BLaER1 treated with 17β-estradiol and CSF1 and Interleukin-3, amounts not matched to agents 10 nM and 100 nM (cell line): ENCODE data around the gene MGAT5.

Experiments
- H3K27ac ChIP-seq, 11 experiments: shearing (Covaris generic); formaldehyde crosslinking; 2 replicates each; pipeline ENCODE4 v1.8.1; 2022
- H3K27me3 ChIP-seq, 11 experiments: shearing (Covaris generic); formaldehyde crosslinking; 2 replicates each; pipeline ENCODE4 v1.8.1; 2022
- H3K36me3 ChIP-seq, 11 experiments: shearing (Covaris generic); formaldehyde crosslinking; 2 replicates each; pipeline ENCODE4 v1.8.1; 2022
- H3K4me1 ChIP-seq, 10 experiments: shearing (Covaris generic); formaldehyde crosslinking; 2 replicates each; pipeline ENCODE4 v1.8.1; 2022
- H3K4me2 ChIP-seq, 11 experiments: shearing (Covaris generic); formaldehyde crosslinking; 2 replicates each; pipeline ENCODE4 v1.8.1; 2022
- H3K4me3 ChIP-seq, 10 experiments: shearing (Covaris generic); formaldehyde crosslinking; 2 replicates each; pipeline ENCODE4 v1.8.1; 2022
- H3K9ac ChIP-seq, 11 experiments: shearing (Covaris generic); formaldehyde crosslinking; 2 replicates each; pipeline ENCODE4 v1.8.1; 2022
- H3K9me3 ChIP-seq, 11 experiments: shearing (Covaris generic); formaldehyde crosslinking; replicated peaks in 1 of 11; 2 replicates each; pipeline ENCODE4 v1.8.1; 2022
- H4K20me1 ChIP-seq, 11 experiments: shearing (Covaris generic); formaldehyde crosslinking; 2 replicates each; pipeline ENCODE4 v1.8.1; 2022
- Cebpa-rat ChIP-seq, 11 experiments: shearing (Covaris generic); IDR thresholded peaks; 2 replicates each; pipeline ENCODE4 v1.8.1; 2022

MGAT5 gene

DNA sequence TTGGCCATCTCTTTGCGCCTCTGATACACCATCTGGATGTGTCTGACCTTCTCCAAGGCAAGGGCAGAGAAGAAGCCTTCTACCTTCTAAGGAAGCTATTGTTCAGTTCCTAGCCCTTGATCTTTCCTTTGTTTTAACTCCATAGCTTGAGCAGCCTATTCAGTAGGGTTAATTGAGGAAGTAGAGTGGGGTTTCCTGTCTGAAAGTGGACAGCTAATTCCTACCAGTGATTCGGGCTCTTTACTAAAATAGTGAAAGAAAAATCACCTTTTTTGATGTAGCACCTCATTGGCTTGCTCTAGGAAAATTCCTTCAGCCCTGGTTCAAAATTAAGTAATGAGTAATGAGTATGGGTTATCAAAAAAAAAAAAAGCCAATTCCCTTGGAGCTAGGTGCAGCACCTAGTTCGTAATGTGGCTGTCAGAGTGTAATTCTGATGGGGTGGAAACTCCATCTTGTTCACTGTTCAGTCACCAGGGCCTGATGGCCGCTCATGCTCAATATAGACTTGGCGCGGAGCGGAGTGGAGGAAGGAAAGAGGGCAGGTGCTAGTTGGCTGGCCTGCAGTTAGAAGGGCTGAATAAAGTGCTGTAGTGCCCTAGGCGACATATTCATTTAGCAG lies 2.9 kb upstream of the MGAT5 start:
- Histone ChIP-seq H3K9ac (peak overlapping the region in 2 of 11 experiments; percentile 10 to 18; a peak in 1 of 22 replicates), H3K27ac (peak overlapping the region in 9 of 11 experiments; percentile 24 to 61 (median 40); a peak in 15 of 22 replicates), H4K20me1 (peaks cover 0 to 98% (median 35%) of the 10 kb centered on the region in 11 experiments; a peak in 15 of 22 replicates), H3K9me3 (no peaks in the 10 kb centered on the region), H3K27me3 (no peaks in the 10 kb centered on the region), H3K4me3 (no peak overlapping the region; a peak in 1 of 20 replicates), H3K36me3 (peaks cover 22 to 58% (median 31%) of the 10 kb centered on the region in 11 experiments), H3K4me2 (peak overlapping the region; percentile 71 to 93 (median 84)), H3K4me1 (peaks cover 83 to 97% (median 90%) of the 10 kb centered on the region in 10 experiments)
- TF ChIP-seq Cebpa-rat (IDR thresholded peaks at IDR 0.05) = no peak

DNA sequence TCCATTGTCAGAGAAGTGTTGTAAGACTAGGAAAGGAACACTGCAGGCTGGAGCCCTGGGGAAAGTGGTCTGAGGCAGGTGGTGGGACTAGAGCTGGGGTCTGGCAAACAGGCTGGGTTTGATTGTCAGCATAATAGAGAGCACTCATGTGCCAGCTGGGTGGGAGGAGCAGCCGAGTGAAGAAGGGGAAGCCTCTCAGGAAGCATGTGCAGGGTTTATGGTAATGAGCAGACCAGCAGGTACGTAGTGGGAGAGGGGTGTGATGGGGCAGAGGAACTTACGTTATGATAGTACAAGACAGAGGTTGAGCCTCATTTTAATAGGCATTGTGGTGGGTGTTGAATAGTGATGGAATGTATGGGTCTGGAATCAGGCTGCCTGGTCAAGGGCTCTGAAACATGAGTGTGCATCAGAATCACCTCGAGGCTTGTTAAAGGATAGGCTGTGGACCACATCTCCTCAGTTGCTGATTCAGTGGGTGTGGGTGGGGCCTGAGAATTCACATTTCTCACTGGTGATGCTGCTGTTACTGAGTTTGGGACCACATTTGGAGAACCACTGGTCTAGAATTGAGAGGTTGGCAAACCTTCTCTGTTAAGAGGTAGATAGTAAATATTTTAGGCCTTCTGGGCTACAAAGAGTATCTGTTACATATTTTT lies 1.7 kb upstream of the MGAT5 start:
- no peak overlapping the region for H3K9ac ChIP-seq
- no peak for TF ChIP-seq Cebpa-rat (IDR thresholded peaks at IDR 0.05)
- H3K4me3 ChIP-seq = no peak overlapping the region
- peaks cover 73 to 97% (median 86%) of the 10 kb centered on the region in 10 experiments for H3K4me1 ChIP-seq
- H3K36me3 ChIP-seq = peaks cover 22 to 70% (median 39%) of the 10 kb centered on the region in 11 experiments
- H3K27me3 ChIP-seq = no peaks in the 10 kb centered on the region
- H3K27ac ChIP-seq = 0 out of 22 replicates have a peak overlapping the region, but pooled peaks of 1 of the 11 experiments have one; percentile 23
- H3K4me2 ChIP-seq = peak overlapping the region; percentile 50 to 93 (median 84)
- peaks cover 0 to 98% (median 31%) of the 10 kb centered on the region in 11 experiments; a peak in 14 of 22 replicates for H4K20me1 ChIP-seq
- H3K9me3 ChIP-seq = no peaks in the 10 kb centered on the region

DNA sequence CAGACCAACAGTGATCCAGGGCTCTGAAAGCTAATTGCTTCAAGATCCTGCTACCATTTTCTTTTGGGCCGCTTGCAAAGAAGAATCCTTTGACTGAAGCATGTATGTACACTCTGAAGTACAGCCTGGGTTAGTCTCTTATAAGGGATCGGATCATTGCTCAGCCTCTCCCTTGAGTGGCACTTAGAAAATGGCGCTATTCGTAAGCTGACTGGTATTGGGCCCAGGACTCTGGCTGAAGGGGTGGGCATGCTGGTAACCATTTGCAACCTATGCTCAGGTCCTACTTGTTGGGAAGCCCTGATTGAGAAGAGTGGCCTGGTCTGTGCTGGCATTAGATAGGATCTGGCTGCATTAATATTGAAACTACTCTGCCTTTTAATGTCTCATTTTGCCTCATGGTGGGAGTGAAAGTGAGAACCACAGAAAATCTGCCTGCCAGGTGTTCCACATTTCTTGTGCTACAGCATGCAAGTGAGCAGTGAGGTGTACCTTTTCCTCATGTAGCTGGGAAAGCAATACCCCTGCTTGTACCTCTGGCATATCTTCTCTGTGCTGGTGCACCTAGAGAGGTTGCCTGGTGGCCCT lies 661 bp upstream of the MGAT5 start:
- Histone ChIP-seq H3K4me2 (peak overlapping the region; percentile 50 to 93 (median 84); a peak in 21 of 22 replicates), H3K9me3 (no peaks in the 10 kb centered on the region), H3K4me1 (peaks cover 73 to 97% (median 86%) of the 10 kb centered on the region in 10 experiments), H3K27me3 (no peaks in the 10 kb centered on the region), H3K4me3 (no peak overlapping the region), H3K9ac (no peak overlapping the region), H3K36me3 (peaks cover 22 to 78% (median 41%) of the 10 kb centered on the region in 11 experiments), H3K27ac (peak overlapping the region in 1 of 11 experiments; percentile 23; a peak in 1 of 22 replicates), H4K20me1 (peaks cover 0 to 98% (median 41%) of the 10 kb centered on the region in 11 experiments; a peak in 15 of 22 replicates)
- no peak for TF ChIP-seq Cebpa-rat (IDR thresholded peaks at IDR 0.05)

DNA sequence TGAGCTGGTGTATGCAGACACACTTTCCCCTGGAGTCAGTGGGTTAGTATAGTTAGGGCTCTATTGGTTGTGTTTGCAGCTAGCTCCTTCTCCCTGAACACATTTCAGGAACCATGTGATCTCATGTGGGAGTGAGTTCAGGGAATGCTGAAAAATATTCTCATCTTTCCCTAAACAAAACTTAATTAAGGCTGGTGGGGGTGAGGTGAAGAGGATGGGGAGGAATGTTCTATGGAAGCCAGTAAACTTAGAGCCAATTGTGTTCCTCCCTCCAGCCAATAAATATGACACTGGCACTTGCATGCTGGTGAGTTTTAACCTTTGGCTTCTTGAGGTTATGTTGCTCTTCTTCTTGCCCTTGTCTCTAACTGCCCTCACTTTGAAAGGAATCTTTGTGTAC lies 952 bp downstream of the MGAT5 start:
- TF ChIP-seq Cebpa-rat (IDR thresholded peaks at IDR 0.05) = no peak
- H3K27me3 ChIP-seq = no peaks in the 10 kb centered on the region
- H3K9ac ChIP-seq = no peak overlapping the region
- no peaks in the 10 kb centered on the region for H3K9me3 ChIP-seq
- peaks cover 14 to 98% (median 54%) of the 10 kb centered on the region in 11 experiments; a peak in 17 of 22 replicates for H4K20me1 ChIP-seq
- peaks cover 73 to 97% (median 86%) of the 10 kb centered on the region in 10 experiments for H3K4me1 ChIP-seq
- H3K36me3 ChIP-seq = peaks cover 25 to 84% (median 51%) of the 10 kb centered on the region in 11 experiments
- no peak overlapping the region for H3K4me3 ChIP-seq
- H3K27ac ChIP-seq = no peak overlapping the region
- peak overlapping the region in 4 of 11 experiments; percentile 20 to 84 (median 39); a peak in 4 of 22 replicates for H3K4me2 ChIP-seq

DNA sequence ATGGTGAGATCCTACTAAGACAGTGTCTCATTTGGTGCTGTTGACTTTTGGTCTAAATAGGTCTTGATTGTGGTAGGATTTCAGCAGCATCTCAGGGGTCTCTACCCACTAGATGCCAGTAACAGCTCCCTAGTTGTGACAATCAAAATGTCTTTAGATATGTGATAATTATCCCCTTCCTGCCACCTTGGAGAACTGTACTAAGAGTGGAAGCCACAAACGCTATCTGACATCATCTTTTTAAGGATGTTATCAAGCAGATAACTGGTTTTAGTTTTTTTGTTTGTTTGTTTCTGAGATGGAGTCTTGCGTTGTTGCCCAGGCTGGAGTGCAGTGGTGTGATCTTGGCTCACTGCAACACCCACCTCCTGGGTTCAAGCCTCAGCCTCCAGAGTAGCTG lies 3.1 kb downstream of the MGAT5 start:
- Histone ChIP-seq H3K9me3 (no peaks in the 10 kb centered on the region), H3K27ac (0 out of 22 replicates have a peak overlapping the region, but pooled peaks of 1 of the 11 experiments have one; percentile 3), H3K27me3 (no peaks in the 10 kb centered on the region), H3K36me3 (peaks cover 25 to 89% (median 57%) of the 10 kb centered on the region in 11 experiments), H4K20me1 (peaks cover 13 to 98% (median 47%) of the 10 kb centered on the region in 11 experiments; a peak in 19 of 22 replicates), H3K4me1 (peaks cover 73 to 97% (median 86%) of the 10 kb centered on the region in 10 experiments), H3K4me2 (peak overlapping the region in 8 of 11 experiments; percentile 58 to 78 (median 69); a peak in 14 of 22 replicates), H3K9ac (no peak overlapping the region), H3K4me3 (no peak overlapping the region)
- no peak for TF ChIP-seq Cebpa-rat (IDR thresholded peaks at IDR 0.05)

DNA sequence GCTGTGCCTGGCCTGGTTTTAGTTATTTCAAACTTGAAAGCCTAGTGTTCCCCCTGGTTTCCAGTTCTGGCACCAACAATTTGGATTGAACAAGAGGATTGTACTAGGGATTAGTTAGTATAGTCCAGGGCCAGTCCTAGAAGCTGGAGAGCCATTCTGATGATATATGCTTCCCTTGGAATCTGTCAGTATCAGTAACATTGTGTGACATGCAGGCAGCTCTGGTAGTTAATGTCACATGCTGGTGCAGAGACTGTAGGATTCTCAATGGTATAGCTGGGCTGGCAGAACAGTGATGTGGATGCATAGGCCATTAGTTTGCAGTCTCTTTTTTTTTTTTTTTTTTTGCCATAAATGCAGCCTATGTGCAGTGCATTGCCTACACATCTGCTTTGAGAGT lies 3.6 kb downstream of the MGAT5 start:
- Histone ChIP-seq H3K27ac (0 out of 22 replicates have a peak overlapping the region, but pooled peaks of 1 of the 11 experiments have one; percentile 3), H3K9me3 (no peaks in the 10 kb centered on the region), H3K9ac (no peak overlapping the region), H4K20me1 (peaks cover 10 to 98% (median 45%) of the 10 kb centered on the region in 11 experiments; a peak in 19 of 22 replicates), H3K4me1 (peaks cover 72 to 97% (median 86%) of the 10 kb centered on the region in 10 experiments), H3K36me3 (peaks cover 25 to 88% (median 55%) of the 10 kb centered on the region in 11 experiments), H3K4me3 (no peak overlapping the region), H3K4me2 (peak overlapping the region in 10 of 11 experiments; percentile 54 to 78 (median 69); a peak in 20 of 22 replicates), H3K27me3 (no peaks in the 10 kb centered on the region)
- no peak for TF ChIP-seq Cebpa-rat (IDR thresholded peaks at IDR 0.05)

DNA sequence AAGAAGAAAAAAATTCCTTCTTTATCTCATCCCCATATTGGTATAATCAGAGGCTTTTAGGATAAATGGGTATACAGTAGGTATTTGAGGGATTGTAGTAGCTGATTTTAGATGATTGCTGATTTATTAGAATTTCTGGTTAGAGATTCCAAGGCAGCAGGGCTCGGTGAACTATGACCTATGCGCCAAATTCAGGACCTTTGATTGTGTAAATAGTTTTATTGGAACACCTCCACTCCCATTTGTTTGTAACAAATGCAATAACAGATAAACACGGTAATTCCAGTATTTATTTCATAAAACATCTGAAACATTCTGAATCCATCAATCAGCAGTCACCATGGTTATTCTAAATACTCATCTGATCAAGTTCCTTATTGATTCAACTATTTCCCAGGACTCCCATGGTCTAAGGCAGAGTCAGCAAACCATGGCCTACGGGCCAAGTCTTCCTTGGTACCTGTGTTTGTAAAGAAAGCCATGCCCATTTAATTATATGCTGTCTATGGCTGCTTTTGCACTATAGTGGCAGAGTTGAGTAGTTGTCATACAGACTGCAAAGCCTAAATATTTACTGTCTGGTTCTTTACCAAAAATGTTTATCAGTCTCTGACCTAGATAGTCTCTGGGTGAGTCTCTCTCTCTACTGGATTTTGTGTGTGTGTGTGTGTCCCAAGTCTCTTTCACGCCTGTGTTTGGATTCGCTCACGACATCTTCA lies 4.3 kb downstream of the MGAT5 start:
- Histone ChIP-seq H4K20me1 (peaks cover 12 to 98% (median 49%) of the 10 kb centered on the region in 11 experiments; a peak in 19 of 22 replicates), H3K9ac (no peak overlapping the region), H3K4me1 (peaks cover 66 to 97% (median 85%) of the 10 kb centered on the region in 10 experiments), H3K4me2 (peak overlapping the region; percentile 52 to 78 (median 69); a peak in 21 of 22 replicates), H3K27me3 (no peaks in the 10 kb centered on the region), H3K27ac (peak overlapping the region in 2 of 11 experiments; percentile 19 to 63; a peak in 2 of 22 replicates), H3K4me3 (no peak overlapping the region), H3K9me3 (no peaks in the 10 kb centered on the region), H3K36me3 (peaks cover 22 to 88% (median 49%) of the 10 kb centered on the region in 11 experiments)
- no peak for TF ChIP-seq Cebpa-rat (IDR thresholded peaks at IDR 0.05)
